CD4-positive, alpha-beta T cell (primary cell): ENCODE data around the gene CTAG1B. TPM values are rescaled to one million over a fixed set of nuclear protein-coding genes. Genes with fewer than 3 reads are reported as not detected.
"Not testable (repeated sequence)": the region's sequence is repeated elsewhere in the genome, so short reads cannot be mapped to it uniquely, and the experiment has no call there.

Experiments used
- ATAC-seq: fragments of 200-7000 bp; cut with Tn5 transposase; one replicate; pipeline ENCODE4 v1.10.0; 2022; ENCODE audit warnings: mild to moderate bottlenecking; ENCODE audit not compliant: poor library complexity
- CTCF ChIA-PET: fragments of 350-600 bp; sonication (Branson Sonifier 250); formaldehyde crosslinking; loops from one replicate; lab custom pipeline; 2021; ENCODE audit warnings: antibody characterized with exemption, inconsistent platforms; lab: Charles Lee
- POLR2A ChIA-PET: fragments of 350-600 bp; sonication (Branson Sonifier 250); formaldehyde crosslinking; loops from one replicate; lab custom pipeline; 2021; ENCODE audit warnings: antibody characterized with exemption, inconsistent platforms; lab: Charles Lee
- DNase-seq, 14 experiments: peaks; one replicate each; pipeline ENCODE4 v3.0.0-alpha.2; 2013 to 2020; ENCODE audit warnings: mixed read lengths in 2 of 14
- H3K27ac ChIP-seq, 2 donors: one replicate each; pipeline versions ENCODE4 v1.5.1 to v1.7.0; 2013; ENCODE audit warnings: low read length in 2 of 2, low read depth in 1 of 2, mild to moderate bottlenecking in 1 of 2
- H3K27me3 ChIP-seq, 2 experiments: 1 replicate in 1 of 2; 2 replicates in 1 of 2; pipeline versions ENCODE4 v1.6.1 to v1.7.0; 2013; ENCODE audit warnings: low read length in 2 of 2, control low read depth in 1 of 2, mild to moderate bottlenecking in 1 of 2, moderate library complexity in 1 of 2; ENCODE audit not compliant: insufficient read depth in 2 of 2, control insufficient read depth in 1 of 2
- H3K36me3 ChIP-seq: one replicate; pipeline ENCODE4 v1.6.1; 2013; ENCODE audit warnings: low read length, control low read depth; ENCODE audit not compliant: insufficient read depth
- H3K4me1 ChIP-seq: one replicate; pipeline ENCODE4 v1.6.1; 2013; ENCODE audit warnings: low read length, control low read depth; ENCODE audit not compliant: insufficient read depth
- H3K4me3 ChIP-seq: one replicate; pipeline ENCODE4 v1.5.1; 2013; ENCODE audit warnings: mild to moderate bottlenecking, low read length, moderate library complexity
- H3K9me3 ChIP-seq, 2 experiments: 1 replicate in 1 of 2; 2 replicates in 1 of 2; pipeline versions ENCODE4 v1.6.1 to v1.7.0; 2013; ENCODE audit warnings: low read length in 2 of 2, mild to moderate bottlenecking in 2 of 2, control low read depth in 1 of 2, moderate library complexity in 1 of 2; ENCODE audit not compliant: control insufficient read depth in 1 of 2, insufficient read depth in 1 of 2
- H3K27ac Mint-ChIP-seq: one replicate; pipeline ENCODE4 v1.8.0; 2020; ENCODE audit warnings: mixed read lengths
- H3K27me3 Mint-ChIP-seq: one replicate; pipeline ENCODE4 v1.8.0; 2021; ENCODE audit warnings: mixed read lengths
- H3K36me3 Mint-ChIP-seq: one replicate; pipeline ENCODE4 v1.8.0; 2021; ENCODE audit warnings: low read depth, mixed read lengths
- H3K4me1 Mint-ChIP-seq: one replicate; pipeline ENCODE4 v1.8.0; 2021; ENCODE audit warnings: low read depth, mixed read lengths
- H3K4me3 Mint-ChIP-seq: one replicate; pipeline ENCODE4 v1.8.0; 2020; ENCODE audit warnings: mild to moderate bottlenecking, mixed read lengths
- H3K9me3 Mint-ChIP-seq: one replicate; pipeline ENCODE4 v1.8.0; 2020; ENCODE audit warnings: mixed read lengths
- CTCF ChIP-seq: fragments of 200-600 bp; IDR thresholded peaks from one replicate; pipeline ENCODE4 v1.8.0; 2022; ENCODE audit warnings: antibody characterized with exemption, mild to moderate bottlenecking
- intact Hi-C, 2 experiments: fragments of 100-400 bp; cut with DNase I in 1 of 2; cut with micrococcal nuclease in 1 of 2; formaldehyde crosslinking; loops; one replicate each; pipeline versions ENCODE4 v1.15.1 to v1.9.0; 2023 to 2025; cut with DNase I, micrococcal nuclease
- polyA plus RNA-seq, 2 donors: library from polyadenylated mRNA; unstranded; fragments of 120-200 nt; gene quantifications; one replicate each; pipeline ENCODE4 v1.2.1, GENCODE V29; 2013
- total RNA-seq, 174 experiments: library from RNA in 2 of 174; stranded (reverse) in 2 of 174; gene quantifications; one replicate each; pipeline ENCODE4 v1.2.3 and lab custom pipeline; 2021 to 2026

CTAG1B gene
- not detected for total RNA-seq
- not detected for polyA plus RNA-seq (2013, experiment 1 of 2)
- not detected for polyA plus RNA-seq (2013, experiment 2 of 2)
- 0 reads per million in 172 experiments for total RNA-seq (lab: John Stamatoyannopoulos, UW)

GRCh38 chrX:154619182-154619581 is at the start of gene CTAG1B:
Gene CTAG1B (minus strand): TSS chrX:154619282. CDS start chrX:154619218, 64 bp downstream.
- H3K9me3 Mint-ChIP-seq, H3K27me3 Mint-ChIP-seq, H3K36me3 Mint-ChIP-seq, H3K27ac ChIP-seq, POLR2A ChIA-PET, H3K4me3 ChIP-seq, H3K9me3 ChIP-seq, H3K27me3 ChIP-seq, H3K4me3 Mint-ChIP-seq, ATAC-seq, H3K36me3 ChIP-seq, DNase-seq, H3K27ac Mint-ChIP-seq, H3K4me1 Mint-ChIP-seq, CTCF ChIA-PET, intact Hi-C loops, H3K4me1 ChIP-seq: not testable (repeated sequence)

GRCh38 chrX:154661899-154662298 is 42.8 kb upstream of the CTAG1B start:
- ATAC-seq (no peak), DNase-seq (no peak)
- H3K36me3 Mint-ChIP-seq: no peaks in the 10 kb centered on the region
- POLR2A ChIA-PET: no interaction called here
- Histone ChIP-seq H3K36me3 (no peaks in the 10 kb centered on the region), H3K27me3 (no peaks in the 10 kb centered on the region), H3K27ac (no peak overlapping the region), H3K4me1 (no peaks in the 10 kb centered on the region), H3K4me3 (no peak overlapping the region), H3K9me3 (no peaks in the 10 kb centered on the region)
- CTCF ChIA-PET: no interaction called here
- no peaks in the 10 kb centered on the region for H3K9me3 Mint-ChIP-seq
- TF ChIP-seq CTCF: no peak
- no peak overlapping the region for H3K27ac Mint-ChIP-seq
- H3K4me3 Mint-ChIP-seq: no peak overlapping the region
- H3K4me1 Mint-ChIP-seq: no peaks in the 10 kb centered on the region
- intact Hi-C loops: no loop called here
- H3K27me3 Mint-ChIP-seq: no peaks in the 10 kb centered on the region

DNA sequence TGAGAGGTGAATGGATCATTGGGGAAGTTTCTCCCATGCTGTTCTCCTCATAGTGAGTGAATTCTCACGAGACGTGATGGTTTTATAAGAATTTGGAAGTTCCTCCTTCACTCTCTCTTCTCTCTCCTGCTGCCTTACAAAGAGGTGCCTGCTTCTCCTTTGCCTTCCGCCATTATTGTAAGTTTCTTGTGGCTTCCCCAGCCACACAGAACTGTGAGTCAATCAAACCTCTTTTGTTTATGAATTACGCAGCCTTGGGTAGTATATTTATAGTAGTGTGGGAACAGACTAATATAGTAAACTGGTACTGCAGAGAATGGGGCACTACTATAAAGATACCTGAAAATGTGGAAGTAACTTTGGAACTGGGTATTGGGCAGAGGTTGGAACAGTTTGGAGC is 42.1 kb upstream of the CTAG1B start:
- TF ChIP-seq CTCF: no peak
- H3K27ac ChIP-seq: no peak overlapping the region

GRCh38 chrX:154660541-154660940 is 41.5 kb upstream of the CTAG1B start:
- Histone ChIP-seq H3K4me1 (no peaks in the 10 kb centered on the region), H3K27ac (no peak overlapping the region), H3K9me3 (no peaks in the 10 kb centered on the region), H3K4me3 (no peak overlapping the region), H3K36me3 (no peaks in the 10 kb centered on the region), H3K27me3 (no peaks in the 10 kb centered on the region)
- H3K4me1 Mint-ChIP-seq: no peaks in the 10 kb centered on the region
- no peaks in the 10 kb centered on the region for H3K9me3 Mint-ChIP-seq
- no peak overlapping the region for H3K27ac Mint-ChIP-seq
- no peak overlapping the region for H3K4me3 Mint-ChIP-seq
- CTCF ChIA-PET: no interaction called here
- POLR2A ChIA-PET: no interaction called here
- no peaks in the 10 kb centered on the region for H3K36me3 Mint-ChIP-seq
- TF ChIP-seq CTCF: no peak
- ATAC-seq (no peak), DNase-seq (no peak)
- intact Hi-C loops: no loop called here
- H3K27me3 Mint-ChIP-seq: no peaks in the 10 kb centered on the region

More for the DNA sequence above, 42.1 kb upstream of the CTAG1B start:
- Histone ChIP-seq H3K4me1 (no peaks in the 10 kb centered on the region), H3K27me3 (no peaks in the 10 kb centered on the region), H3K36me3 (no peaks in the 10 kb centered on the region), H3K9me3 (no peaks in the 10 kb centered on the region), H3K4me3 (no peak overlapping the region)
- intact Hi-C loops: no loop called here
- H3K36me3 Mint-ChIP-seq: no peaks in the 10 kb centered on the region
- CTCF ChIA-PET: no interaction called here
- H3K27ac Mint-ChIP-seq: no peak overlapping the region
- ATAC-seq (no peak), DNase-seq (no peak)
- no peak overlapping the region for H3K4me3 Mint-ChIP-seq
- POLR2A ChIA-PET: no interaction called here
- no peaks in the 10 kb centered on the region for H3K9me3 Mint-ChIP-seq
- no peaks in the 10 kb centered on the region for H3K4me1 Mint-ChIP-seq
- no peaks in the 10 kb centered on the region for H3K27me3 Mint-ChIP-seq
